Suprapubic skin (tissue), 4 donors: ENCODE data around the gene CHFR.

Experiments used
- CTCF ChIP-seq, 2 donors: fragments of 200-600 bp in 1 of 2; fragments of 450-650 bp in 1 of 2; sonication (generic) in 1 of 2; IDR thresholded peaks; one replicate each; pipeline ENCODE4 v1.5.1; 2016 to 2019; ENCODE audit warnings: antibody characterized with exemption in 2 of 2, mild to moderate bottlenecking in 1 of 2, moderate library complexity in 1 of 2
- EP300 ChIP-seq: sonication (generic); formaldehyde crosslinking; IDR thresholded peaks from one replicate; pipeline ENCODE4 v1.6.1; 2017; ENCODE audit warnings: antibody characterized with exemption
- POLR2A ChIP-seq, 2 donors: fragments of 450-650 bp; IDR thresholded peaks; one replicate each; pipeline ENCODE4 v1.6.1; 2017; ENCODE audit warnings: antibody characterized with exemption in 2 of 2, mild to moderate bottlenecking in 2 of 2, moderate library complexity in 2 of 2
- POLR2AphosphoS5 ChIP-seq, 3 donors: sonication (generic); formaldehyde crosslinking; IDR thresholded peaks; one replicate each; pipeline ENCODE4 v1.6.1; 2017; ENCODE audit warnings: antibody characterized with exemption in 3 of 3

GRCh38 chr12:132922676-132923075 lies 35.3 kb upstream of the CHFR start:
- TF ChIP-seq CTCF (IDR thresholded peaks at IDR 0.05) (no peak), EP300 (no peak), POLR2AphosphoS5 (IDR thresholded peaks at IDR 0.05) (no peak), POLR2A (IDR thresholded peaks at IDR 0.05) (no peak)
